BLaER1 treated with 17β-estradiol and CSF1 and Interleukin-3, amounts not matched to agents 10 nM and 100 nM (cell line): Measurements from ENCODE around the gene NEK8.
"Not testable (repeated sequence)": the region's sequence is repeated elsewhere in the genome, so short reads cannot be mapped to it uniquely, and the experiment has no call there.

Source experiments
- H3K27ac ChIP-seq, 11 experiments: shearing (Covaris generic); formaldehyde crosslinking; 2 replicates each; pipeline ENCODE4 v1.8.1; 2022
- H3K27me3 ChIP-seq, 11 experiments: shearing (Covaris generic); formaldehyde crosslinking; 2 replicates each; pipeline ENCODE4 v1.8.1; 2022
- H3K36me3 ChIP-seq, 11 experiments: shearing (Covaris generic); formaldehyde crosslinking; 2 replicates each; pipeline ENCODE4 v1.8.1; 2022
- H3K4me1 ChIP-seq, 10 experiments: shearing (Covaris generic); formaldehyde crosslinking; 2 replicates each; pipeline ENCODE4 v1.8.1; 2022
- H3K4me2 ChIP-seq, 11 experiments: shearing (Covaris generic); formaldehyde crosslinking; 2 replicates each; pipeline ENCODE4 v1.8.1; 2022
- H3K4me3 ChIP-seq, 10 experiments: shearing (Covaris generic); formaldehyde crosslinking; 2 replicates each; pipeline ENCODE4 v1.8.1; 2022
- H3K9ac ChIP-seq, 11 experiments: shearing (Covaris generic); formaldehyde crosslinking; 2 replicates each; pipeline ENCODE4 v1.8.1; 2022
- H3K9me3 ChIP-seq, 11 experiments: shearing (Covaris generic); formaldehyde crosslinking; replicated peaks in 1 of 11; 2 replicates each; pipeline ENCODE4 v1.8.1; 2022
- H4K20me1 ChIP-seq, 11 experiments: shearing (Covaris generic); formaldehyde crosslinking; 2 replicates each; pipeline ENCODE4 v1.8.1; 2022
- Cebpa-rat ChIP-seq, 11 experiments: shearing (Covaris generic); IDR thresholded peaks; 2 replicates each; pipeline ENCODE4 v1.8.1; 2022

Gene NEK8

GRCh38 chr17:28725660-28726225, 2.8 kb upstream of the NEK8 start:
- Histone ChIP-seq H3K36me3 (peaks cover 40 to 44% (median 42%) of the 10 kb centered on the region in 11 experiments), H3K4me1 (peaks cover 72 to 78% (median 76%) of the 10 kb centered on the region in 10 experiments), H3K27ac (peak overlapping the region; percentile 7 to 86 (median 83); a peak in 21 of 22 replicates), H3K4me2 (peak overlapping the region; percentile 90 to 100 (median 100)), H4K20me1 (peaks cover 43 to 52% (median 51%) of the 10 kb centered on the region in 11 experiments), H3K4me3 (peak overlapping the region; percentile 63 to 87 (median 78)), H3K9me3 (no peaks in the 10 kb centered on the region), H3K27me3 (no peaks in the 10 kb centered on the region), H3K9ac (peak overlapping the region; percentile 71 to 99 (median 96))
- no peak for TF ChIP-seq Cebpa-rat (IDR thresholded peaks at IDR 0.05)

DNA sequence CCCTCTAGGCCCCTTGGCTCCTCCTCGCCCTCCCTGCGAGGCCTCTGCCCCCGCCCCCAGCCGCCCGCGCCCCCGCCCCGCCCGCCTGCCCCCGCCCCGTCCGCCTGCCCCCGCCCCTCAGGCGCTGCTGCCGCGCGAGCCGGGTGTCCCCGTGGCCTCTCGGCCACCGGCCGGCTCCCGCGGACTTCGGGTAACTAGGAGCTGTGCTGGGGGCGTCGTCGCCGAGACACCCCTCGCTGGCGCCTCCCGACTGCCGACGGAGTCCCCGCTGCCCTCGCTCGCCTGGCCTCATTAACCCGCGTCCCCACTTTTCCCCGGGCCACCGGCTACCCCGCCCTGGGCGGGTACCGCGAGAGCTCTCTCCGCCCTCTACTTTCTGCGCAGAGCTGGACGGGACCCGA, 2.4 kb upstream of the NEK8 start, which contains the start of gene TLCD1:
Gene TLCD1, minus strand, starts transcription at position 8 of the 401 bp plus-strand sequence. CDS start 136 bp downstream, outside the sequence.
- no peaks in the 10 kb centered on the region for H3K27me3 ChIP-seq
- peak within 1 kb of the TSS; percentile 75 to 99 (median 96) for H3K9ac ChIP-seq
- peak within 1 kb of the TSS; percentile 63 to 87 (median 78) for H3K4me3 ChIP-seq
- peaks cover 70 to 79% (median 75%) of the 10 kb centered on the region in 10 experiments for H3K4me1 ChIP-seq
- H3K27ac ChIP-seq: peak within 1 kb of the TSS; percentile 7 to 90 (median 83); a peak in 21 of 22 replicates
- H4K20me1 ChIP-seq: peaks cover 38 to 47% (median 46%) of the 10 kb centered on the region in 11 experiments
- H3K4me2 ChIP-seq: peak within 1 kb of the TSS; percentile 90 to 100 (median 100)
- no peaks in the 10 kb centered on the region for H3K9me3 ChIP-seq
- TF ChIP-seq Cebpa-rat (IDR thresholded peaks at IDR 0.05): no peak
- H3K36me3 ChIP-seq: peaks cover 35 to 39% (median 37%) of the 10 kb centered on the region in 11 experiments

DNA sequence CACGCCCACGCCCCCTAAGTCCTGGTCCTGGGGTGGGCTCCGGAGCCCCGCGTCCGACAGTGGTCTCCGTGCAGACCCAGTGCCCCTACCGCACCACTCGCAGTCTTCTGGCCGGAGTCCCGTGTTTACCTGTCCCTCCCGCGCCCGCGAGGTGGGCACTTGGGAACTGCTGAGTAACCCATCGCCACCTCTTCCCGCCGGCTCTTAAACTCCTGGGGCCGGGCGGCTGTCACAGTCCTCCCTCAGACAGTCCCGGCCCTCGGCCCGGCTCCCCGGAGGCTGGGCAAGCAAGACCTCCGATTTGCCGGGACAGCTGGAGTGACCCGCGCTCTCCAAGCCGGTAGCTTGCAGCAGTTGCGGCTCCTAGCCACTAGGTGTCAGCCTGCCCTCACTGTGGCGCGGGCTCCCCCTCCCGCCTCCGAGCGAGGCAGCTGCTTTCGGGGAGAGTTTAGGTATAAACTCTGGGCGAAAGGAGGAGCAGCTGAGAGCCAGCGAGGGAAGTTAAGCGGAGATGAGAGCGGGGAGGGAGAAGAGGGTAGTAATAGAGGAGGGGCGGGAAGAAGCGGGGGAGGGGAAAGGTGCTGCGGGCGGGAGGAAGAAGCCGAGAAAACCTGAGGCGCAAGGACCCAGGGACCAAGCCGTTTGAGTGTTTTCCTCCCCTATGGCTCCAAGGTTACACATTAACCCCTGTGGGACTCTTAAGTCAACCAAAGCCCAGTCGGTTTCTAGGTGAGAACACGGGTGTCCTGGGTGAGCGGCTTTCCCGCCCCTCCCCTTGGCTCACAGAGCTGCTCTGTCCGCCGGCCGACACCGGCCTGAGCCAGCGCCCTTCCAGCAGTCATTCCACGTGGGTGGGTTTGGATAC, 1.7 kb upstream of the NEK8 start:
- no peaks in the 10 kb centered on the region for H3K9me3 ChIP-seq
- H3K27me3 ChIP-seq: no peaks in the 10 kb centered on the region
- peaks cover 29 to 32% (median 31%) of the 10 kb centered on the region in 11 experiments for H3K36me3 ChIP-seq
- H3K27ac ChIP-seq: peak overlapping the region in 10 of 11 experiments; percentile 46 to 90 (median 83); a peak in 20 of 22 replicates
- peak overlapping the region; percentile 63 to 87 (median 78) for H3K4me3 ChIP-seq
- peak overlapping the region; percentile 85 to 100 (median 100) for H3K4me2 ChIP-seq
- peaks cover 63 to 73% (median 68%) of the 10 kb centered on the region in 10 experiments for H3K4me1 ChIP-seq
- TF ChIP-seq Cebpa-rat (IDR thresholded peaks at IDR 0.05): no peak
- peaks cover 32 to 41% (median 40%) of the 10 kb centered on the region in 11 experiments for H4K20me1 ChIP-seq
- H3K9ac ChIP-seq: peak overlapping the region; percentile 75 to 99 (median 96)

GRCh38 chr17:28729950-28730330, 1.4 kb downstream of the NEK8 start:
- Histone ChIP-seq H3K27me3 (no peaks in the 10 kb centered on the region), H3K36me3 (peaks cover 0 to 10% (median 4%) of the 10 kb centered on the region in 11 experiments; a peak in 11 of 22 replicates), H3K4me3 (peak overlapping the region in 2 of 10 experiments; percentile 68 to 79; a peak in 3 of 20 replicates), H3K4me2 (peak overlapping the region; percentile 77 to 100 (median 99); a peak in 20 of 22 replicates), H3K27ac (peak overlapping the region in 8 of 11 experiments; percentile 49 to 90 (median 82); a peak in 15 of 22 replicates), H3K9ac (peak overlapping the region in 6 of 11 experiments; percentile 72 to 97 (median 86); a peak in 8 of 22 replicates), H3K4me1 (peaks cover 34 to 48% (median 45%) of the 10 kb centered on the region in 10 experiments), H3K9me3 (no peaks in the 10 kb centered on the region), H4K20me1 (peaks cover under 1 to 10% (median 9%) of the 10 kb centered on the region in 11 experiments; a peak in 18 of 22 replicates)
- no peak for TF ChIP-seq Cebpa-rat (IDR thresholded peaks at IDR 0.05)

GRCh38 chr17:28733346-28733745, 4.8 kb downstream of the NEK8 start:
- H3K4me3 ChIP-seq: no peak overlapping the region
- no peaks in the 10 kb centered on the region for H4K20me1 ChIP-seq
- peaks cover 0 to 15% (median 5%) of the 10 kb centered on the region in 11 experiments; a peak in 6 of 22 replicates for H3K36me3 ChIP-seq
- H3K9me3 ChIP-seq: peaks cover 0 to 9% (median 5%) of the 10 kb centered on the region in 11 experiments; a peak in 12 of 22 replicates
- H3K4me2 ChIP-seq: no peak overlapping the region
- no peak overlapping the region for H3K27ac ChIP-seq
- no peak for TF ChIP-seq Cebpa-rat (IDR thresholded peaks at IDR 0.05)
- H3K9ac ChIP-seq: no peak overlapping the region
- H3K27me3 ChIP-seq: no peaks in the 10 kb centered on the region
- peaks cover 28 to 46% (median 42%) of the 10 kb centered on the region in 10 experiments for H3K4me1 ChIP-seq

- Histone ChIP-seq H4K20me1 (no peaks in the 10 kb centered on the region), H3K27ac (peak overlapping the region in 2 of 11 experiments; percentile 17 to 34; a peak in 3 of 22 replicates), H3K4me3 (no peak overlapping the region), H3K4me2 (peak overlapping the region in 10 of 11 experiments; percentile 5 to 26 (median 12); a peak in 8 of 22 replicates), H3K36me3 (peaks cover 0 to 15% (median 5%) of the 10 kb centered on the region in 11 experiments; a peak in 6 of 22 replicates), H3K9ac (no peak overlapping the region), H3K27me3 (no peaks in the 10 kb centered on the region), H3K4me1 (peaks cover 32 to 52% (median 48%) of the 10 kb centered on the region in 10 experiments), H3K9me3 (peaks cover 0 to 23% (median 6%) of the 10 kb centered on the region in 11 experiments; a peak in 13 of 22 replicates)
- no peak for TF ChIP-seq Cebpa-rat (IDR thresholded peaks at IDR 0.05)
Measured at GRCh38 chr17:28734712-28735241, 6.2 kb downstream of the NEK8 start.

GRCh38 chr17:28735242-28735722, 6.7 kb downstream of the NEK8 start:
- H3K4me2 ChIP-seq: peak overlapping the region in 9 of 11 experiments; percentile 5 to 26 (median 10); a peak in 7 of 22 replicates
- H3K9ac ChIP-seq: no peak overlapping the region
- no peaks in the 10 kb centered on the region for H3K27me3 ChIP-seq
- peak overlapping the region in 2 of 11 experiments; percentile 17 to 34; a peak in 3 of 22 replicates for H3K27ac ChIP-seq
- H4K20me1 ChIP-seq: no peaks in the 10 kb centered on the region
- peaks cover 0 to 15% (median 5%) of the 10 kb centered on the region in 11 experiments; a peak in 7 of 22 replicates for H3K36me3 ChIP-seq
- no peak overlapping the region for H3K4me3 ChIP-seq
- TF ChIP-seq Cebpa-rat (IDR thresholded peaks at IDR 0.05): no peak
- peaks cover 0 to 28% (median 6%) of the 10 kb centered on the region in 11 experiments; a peak in 14 of 22 replicates for H3K9me3 ChIP-seq
- peaks cover 29 to 52% (median 48%) of the 10 kb centered on the region in 10 experiments for H3K4me1 ChIP-seq

DNA sequence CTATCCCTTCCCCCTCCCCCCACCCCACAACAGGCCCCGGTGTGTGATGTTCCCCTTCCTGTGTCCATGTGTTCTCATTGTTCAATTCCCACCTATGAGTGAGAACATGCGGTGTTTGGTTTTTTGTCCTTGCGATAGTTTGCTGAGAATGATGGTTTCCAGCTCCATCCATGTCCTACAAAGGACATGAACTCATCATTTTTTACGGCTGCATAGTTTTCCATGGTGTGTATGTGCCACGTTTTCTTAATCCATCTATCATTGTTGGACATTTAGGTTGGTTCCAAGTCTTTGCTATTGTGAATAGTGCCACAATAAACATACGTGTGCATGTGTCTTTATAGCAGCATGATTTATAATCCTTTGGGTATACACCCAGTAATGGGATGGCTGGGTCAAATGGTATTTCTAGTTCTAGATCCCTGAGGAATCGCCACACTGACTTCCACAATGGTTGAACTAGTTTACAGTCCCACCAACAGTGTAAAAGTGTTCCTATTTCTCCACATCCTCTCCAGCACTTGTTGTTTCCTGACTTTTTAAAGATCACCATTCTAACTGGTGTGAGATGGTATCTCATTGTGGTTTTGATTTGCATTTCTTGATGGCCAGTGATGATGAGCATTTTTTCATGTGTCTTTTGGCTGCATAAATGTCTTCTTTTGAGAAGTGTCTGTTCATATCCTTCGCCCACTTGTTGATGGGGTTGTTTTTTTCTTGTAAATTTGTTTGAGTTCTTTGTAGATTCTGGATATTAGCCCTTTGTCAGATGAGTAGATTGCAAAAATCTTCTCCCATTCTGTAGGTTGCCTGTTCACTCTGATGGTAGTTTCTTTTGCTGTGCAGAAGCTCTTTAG, 7.6 kb downstream of the NEK8 start:
- not testable (repeated sequence) for H3K4me2 ChIP-seq, H3K9ac ChIP-seq, H3K27me3 ChIP-seq, H3K4me3 ChIP-seq, H3K27ac ChIP-seq, H4K20me1 ChIP-seq
- Histone ChIP-seq H3K4me1 (peaks cover 35 to 57% (median 54%) of the 10 kb centered on the region in 10 experiments), H3K36me3 (peaks cover 0 to 15% (median 5%) of the 10 kb centered on the region in 11 experiments; a peak in 7 of 22 replicates), H3K9me3 (peaks cover 0 to 35% (median 6%) of the 10 kb centered on the region in 11 experiments; a peak in 14 of 22 replicates)
